BE2C (cell line): Measurements from ENCODE around the gene PEAK1.

Experiments used
- DNase-seq: peaks from one replicate; pipeline ENCODE4 v3.0.0-alpha.2; 2020
- H3K27me3 ChIP-seq: fragments of 250-450 bp; sonication (Bioruptor Pico); 2 replicates; pipeline ENCODE4 v1.5.1; 2020; ENCODE audit warnings: mild to moderate bottlenecking
- H3K36me3 ChIP-seq: fragments of 250-450 bp; sonication (Bioruptor Pico); 2 replicates; pipeline ENCODE4 v1.5.1; 2020; ENCODE audit warnings: mild to moderate bottlenecking
- H3K4me1 ChIP-seq: fragments of 250-450 bp; sonication (Bioruptor Pico); 2 replicates; pipeline ENCODE4 v1.5.1; 2020
- H3K4me3 ChIP-seq: 2 replicates; pipeline ENCODE4 v1.5.1; 2011; ENCODE audit warnings: low read depth, low read length
- H3K9me3 ChIP-seq: fragments of 250-450 bp; sonication (Bioruptor Pico); 2 replicates; pipeline ENCODE4 v1.5.1; 2020
- CTCF ChIP-seq: IDR thresholded peaks from 2 replicates; pipeline ENCODE4 v1.5.1; 2012; ENCODE audit warnings: mild to moderate bottlenecking, low read depth, low read length

PEAK1 gene

DNA sequence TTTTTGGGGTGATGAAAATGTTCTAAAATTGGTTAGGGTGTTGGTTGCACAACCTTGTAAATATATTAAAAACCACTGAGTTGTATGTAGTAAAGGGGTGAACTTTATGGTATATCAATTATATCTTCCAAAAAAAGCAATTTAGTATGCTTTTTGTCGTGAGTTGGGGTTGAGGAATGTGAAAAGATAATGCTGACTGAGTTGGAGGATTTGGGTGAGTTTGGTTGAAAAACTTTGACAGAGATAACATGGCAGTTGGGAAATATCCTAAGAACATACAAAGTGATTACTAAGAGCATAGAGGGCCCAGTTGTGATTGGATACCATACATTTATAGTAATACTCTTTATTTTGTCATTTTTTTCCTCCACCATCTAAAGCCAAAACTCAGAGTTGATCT lies 34.4 kb upstream of the PEAK1 start:
- Histone ChIP-seq H3K9me3 (no peaks in the 10 kb centered on the region), H3K4me1 (peaks cover 16% of the 10 kb centered on the region), H3K4me3 (no peak overlapping the region), H3K27me3 (no peaks in the 10 kb centered on the region), H3K36me3 (peaks cover 8% of the 10 kb centered on the region; the same call in 1 of the 2 replicates)
- no peak for DNase-seq
- TF ChIP-seq CTCF = no peak

- no peak for TF ChIP-seq CTCF
- no peak for DNase-seq
- Histone ChIP-seq H3K9me3 (no peaks in the 10 kb centered on the region), H3K4me1 (no peaks in the 10 kb centered on the region), H3K36me3 (no peaks in the 10 kb centered on the region), H3K27me3 (no peaks in the 10 kb centered on the region), H3K4me3 (no peak overlapping the region)
Measured at GRCh38 chr15:77446840-77447390, 27.0 kb upstream of the PEAK1 start.

- no peaks in the 10 kb centered on the region for H3K27me3 ChIP-seq
- DNase-seq = no peak
- no peaks in the 10 kb centered on the region for H3K9me3 ChIP-seq
- H3K4me1 ChIP-seq = no peaks in the 10 kb centered on the region
- TF ChIP-seq CTCF = no peak
- H3K4me3 ChIP-seq = no peak overlapping the region
- H3K36me3 ChIP-seq = no peaks in the 10 kb centered on the region
Measured at GRCh38 chr15:77440378-77440999, 20.6 kb upstream of the PEAK1 start.

- no peak for TF ChIP-seq CTCF
- Histone ChIP-seq H3K36me3 (no peaks in the 10 kb centered on the region), H3K4me1 (no peaks in the 10 kb centered on the region), H3K9me3 (no peaks in the 10 kb centered on the region), H3K4me3 (no peak overlapping the region), H3K27me3 (no peaks in the 10 kb centered on the region)
- no peak for DNase-seq
Measured at GRCh38 chr15:77437264-77437663, 17.4 kb upstream of the PEAK1 start.

DNA sequence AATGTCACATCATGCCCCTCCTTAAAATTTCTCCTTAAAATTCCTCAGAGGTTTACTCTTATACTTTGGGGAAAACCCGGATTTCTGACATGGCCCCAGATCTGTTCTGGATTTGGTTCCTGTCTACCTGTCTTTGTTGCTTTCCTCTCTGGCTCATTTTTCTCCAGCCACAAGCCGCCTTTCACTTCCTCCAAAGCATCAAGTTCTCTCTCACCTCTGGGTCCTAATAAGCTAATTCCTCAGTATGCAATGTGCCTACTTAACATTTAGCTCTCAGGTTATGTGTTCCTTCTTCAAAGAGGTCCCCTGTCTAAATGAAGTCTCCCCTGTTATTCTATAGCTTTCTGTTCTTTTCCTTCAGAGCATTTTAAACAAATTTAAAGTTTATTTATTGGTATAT lies 16.9 kb upstream of the PEAK1 start:
- Histone ChIP-seq H3K36me3 (no peaks in the 10 kb centered on the region), H3K9me3 (no peaks in the 10 kb centered on the region), H3K27me3 (no peaks in the 10 kb centered on the region), H3K4me3 (no peak overlapping the region), H3K4me1 (no peaks in the 10 kb centered on the region)
- TF ChIP-seq CTCF = no peak
- DNase-seq = no peak

- Histone ChIP-seq H3K27me3 (no peaks in the 10 kb centered on the region), H3K36me3 (no peaks in the 10 kb centered on the region), H3K4me3 (no peak overlapping the region), H3K9me3 (no peaks in the 10 kb centered on the region), H3K4me1 (no peaks in the 10 kb centered on the region)
- no peak for TF ChIP-seq CTCF
- DNase-seq = no peak
Measured at GRCh38 chr15:77430652-77431051, 10.7 kb upstream of the PEAK1 start.
